Endothelial cell of umbilical vein (primary cell): ENCODE data around the gene KLHL21. TPM values are rescaled to one million over a fixed set of nuclear protein-coding genes. Genes with fewer than 3 reads are reported as not detected.

ENCODE experiments used
- BruUV-seq: library from RNA; stranded (reverse); fragments of 400-500 nt; replicated peaks from 2 replicates; lab custom pipeline; 2021; lab: Mats Ljungman, UMichigan
- CTCF ChIA-PET: fragments of 300-600, 350-600 bp; sonication (Branson Sonifier 250); formaldehyde crosslinking; loops from one replicate; lab custom pipeline; 2021; ENCODE audit warnings: antibody characterized with exemption, inconsistent platforms; lab: Charles Lee
- POLR2A ChIA-PET: fragments of 300-600, 350-600 bp; sonication (Branson Sonifier 250); formaldehyde crosslinking; loops from one replicate; lab custom pipeline; 2021; ENCODE audit warnings: antibody characterized with exemption, inconsistent platforms; lab: Charles Lee
- DNase-seq: peaks from one replicate; pipeline ENCODE4 v3.0.0-alpha.2; 2011; ENCODE audit warnings: low read depth, low spot score
- FAIRE-seq: peaks from 2 replicates; lab custom pipeline; 2011; peaks lifted over from hg19 to GRCh38; lab: Jason Lieb, UNC
- H2AFZ ChIP-seq: 2 replicates; pipeline ENCODE4 v1.6.0; 2012; ENCODE audit warnings: low read depth, low read length, control low read depth, inconsistent platforms
- H3K27ac ChIP-seq: 2 replicates; pipeline ENCODE4 v1.5.1; 2011; ENCODE audit warnings: low read depth, mild to moderate bottlenecking, control low read depth, low read length, moderate library complexity; ENCODE audit not compliant: insufficient read depth
- H3K27me3 ChIP-seq, 2 experiments: 2 replicates each; pipeline versions ENCODE4 v1.6.0 to v1.6.1; 2011; ENCODE audit warnings: low read length in 2 of 2, mixed read lengths in 1 of 2; ENCODE audit not compliant: control insufficient read depth in 2 of 2, insufficient read depth in 2 of 2
- H3K36me3 ChIP-seq, 2 experiments: 2 replicates in 1 of 2; 3 replicates in 1 of 2; pipeline ENCODE4 v1.5.1; 2011; ENCODE audit warnings: low read length in 2 of 2, mild to moderate bottlenecking in 1 of 2, moderate library complexity in 1 of 2; ENCODE audit not compliant: control insufficient read depth in 2 of 2, insufficient read depth in 2 of 2; ENCODE audit errors: extremely low read depth in 1 of 2
- H3K4me1 ChIP-seq: 3 replicates; pipeline ENCODE4 v1.5.1; 2011; ENCODE audit warnings: mild to moderate bottlenecking, low read length; ENCODE audit not compliant: control insufficient read depth, insufficient read depth; ENCODE audit errors: extremely low read depth
- H3K4me2 ChIP-seq: 2 replicates; pipeline ENCODE4 v1.6.1; 2011; ENCODE audit warnings: low read length, control low read depth, mixed read lengths; ENCODE audit not compliant: insufficient read depth
- H3K4me3 ChIP-seq, 3 experiments: fragments of 200-600 bp in 1 of 3; sonication (generic), shearing (Covaris generic) in 1 of 3; replicated peaks in 1 of 3; 2 replicates each; pipeline ENCODE4 v1.5.1; 2011 to 2016; ENCODE audit warnings: control low read depth in 3 of 3, low read length in 3 of 3, mild to moderate bottlenecking in 2 of 3, inconsistent platforms in 1 of 3, low read depth in 1 of 3, moderate library complexity in 1 of 3; ENCODE audit not compliant: insufficient read depth in 1 of 3
- H3K79me2 ChIP-seq: 2 replicates; pipeline ENCODE4 v1.6.0; 2012; ENCODE audit warnings: low read length, inconsistent platforms; ENCODE audit not compliant: control insufficient read depth, insufficient read depth
- H3K9ac ChIP-seq: replicated peaks from 2 replicates; pipeline ENCODE3; 2011; ENCODE audit warnings: low read length, control low read depth; ENCODE audit not compliant: insufficient read depth; ENCODE audit errors: extremely low read depth
- H3K9me1 ChIP-seq: replicated peaks from 3 replicates; pipeline ENCODE4 v1.6.0; 2011; ENCODE audit warnings: mild to moderate bottlenecking, low read length; ENCODE audit not compliant: control insufficient read depth, insufficient read depth; ENCODE audit errors: extremely low read depth
- H3K9me3 ChIP-seq: replicated peaks from 2 replicates; pipeline ENCODE4 v1.5.1; 2012; ENCODE audit warnings: low read length, inconsistent platforms; ENCODE audit not compliant: control insufficient read depth, insufficient read depth
- H4K20me1 ChIP-seq: replicated peaks from 2 replicates; pipeline ENCODE3; 2011; ENCODE audit warnings: mild to moderate bottlenecking, low read length; ENCODE audit not compliant: control insufficient read depth, insufficient read depth; ENCODE audit errors: extremely low read depth
- CTCF ChIP-seq, 2 donors: IDR thresholded peaks; 1 replicate in 1 of 2; 2 replicates in 1 of 2; pipeline ENCODE4 v1.5.1; 2011; ENCODE audit warnings: low read length in 2 of 2, mild to moderate bottlenecking in 2 of 2, moderate library complexity in 2 of 2, control low read depth in 1 of 2, inconsistent platforms in 1 of 2, low read depth in 1 of 2; ENCODE audit not compliant: insufficient read depth in 1 of 2; ENCODE audit errors: extremely low read depth in 1 of 2
- EZH2 ChIP-seq: IDR thresholded peaks from 2 replicates; pipeline ENCODE4 v1.6.1; 2012; ENCODE audit warnings: borderline replicate concordance, low read depth, mild to moderate bottlenecking, moderate library complexity, low read length, inconsistent platforms; ENCODE audit not compliant: severe bottlenecking
- FOS ChIP-seq: IDR thresholded peaks from 2 replicates; pipeline ENCODE4 v1.6.1; 2011; ENCODE audit warnings: mild to moderate bottlenecking, low read length, moderate library complexity, borderline replicate concordance; ENCODE audit not compliant: insufficient read depth
- MAX ChIP-seq: IDR thresholded peaks from 2 replicates; pipeline ENCODE4 v1.6.1; 2011; ENCODE audit not compliant: insufficient read depth, insufficient read length
- MYC ChIP-seq: IDR thresholded peaks from one replicate; pipeline ENCODE4 v1.6.1; 2011; ENCODE audit warnings: mild to moderate bottlenecking, low read depth, low read length
- POLR2AphosphoS5 ChIP-seq: IDR thresholded peaks from 2 replicates; pipeline ENCODE4 v1.6.1; 2012; ENCODE audit warnings: low read depth, mild to moderate bottlenecking, control low read depth, low read length, moderate library complexity; ENCODE audit not compliant: insufficient read depth
- dilution Hi-C: fragments of 300-500 bp; cut with MboI; formaldehyde crosslinking; loops from one replicate; pipeline ENCODE4 v1.15.0; 2019; ENCODE audit warnings: low sequenced_read_pairs; ENCODE audit not compliant: extremely low pct_ligation_motif_present
- intact Hi-C: fragments of 100-400 bp; cut with micrococcal nuclease; formaldehyde crosslinking; loops from one replicate; pipeline ENCODE4 v1.10.0; 2022
- polyA plus RNA-seq, 4 experiments: library from polyadenylated mRNA; depleted of rRNA in 3 of 4; stranded (reverse) in 3 of 4; unstranded in 1 of 4; fragments of >200 nt; gene quantifications; 2 replicates each; pipeline versions ENCODE4 v1.2.1 to v1.2.3, GENCODE V29; 2011 to 2012; ENCODE audit warnings: missing spikeins in 1 of 4
- total RNA-seq: library from RNA; stranded (reverse); gene quantifications from 2 replicates; pipeline ENCODE4 v1.2.3, GENCODE V29; 2021

KLHL21 gene
- total and polyA plus RNA-seq, 2 donors (not counting 3 experiments of a cell fraction or from before 2014, with no cell fraction given) = 18.0 to 22.4 TPM

GRCh38 chr1:6547301-6547700 lies 55.4 kb downstream of the KLHL21 start:
- Histone ChIP-seq H3K9ac (no peak overlapping the region), H3K4me2 (no peak overlapping the region), H3K27ac (no peak overlapping the region), H4K20me1 (no peaks in the 10 kb centered on the region), H2AFZ (no peak overlapping the region), H3K9me3 (no peaks in the 10 kb centered on the region), H3K4me3 (no peak overlapping the region), H3K4me1 (peaks cover 35% of the 10 kb centered on the region), H3K79me2 (peaks cover 11% of the 10 kb centered on the region), H3K9me1 (no peaks in the 10 kb centered on the region), H3K27me3 (no peaks in the 10 kb centered on the region), H3K36me3 (peaks cover 0 to 15% of the 10 kb centered on the region in 2 experiments)
- TF ChIP-seq EZH2 (no peak), FOS (no peak), CTCF (IDR thresholded peaks at IDR 0.05; ENCODE audit: extremely low read depth in 1 of 2, insufficient read depth in 1 of 2, low read depth in 1 of 2, low read length in 2 of 2) (peak; percentile 15 to 20), MYC (no peak), POLR2AphosphoS5 (no peak), MAX (no peak)
- DNase-seq = peak; percentile 60
- CTCF ChIA-PET = interaction anchor here (0.7 to 1.7 kb wide), 8 partner anchors 10 to 301 kb away, joined by 3 to 9 read pairs (median 4); no protein-coding TSS in a partner anchor
- POLR2A ChIA-PET = interaction anchor here (0.7 kb wide), 2 partner anchors 42 to 139 kb away, joined by 4 to 5 read pairs; no protein-coding TSS in a partner anchor
- BruUV-seq = no TSS peak
- FAIRE-seq = peak; percentile 46
- intact Hi-C loops (loop anchor here (1.0 kb wide), 1 partner anchor 61 kb away; no protein-coding TSS in a partner anchor), dilution Hi-C loops (no loop called here)
